WERI-Rb-1 (cell line): Measurements from ENCODE around the gene DIAPH2.
"Not testable (repeated sequence)": the region's sequence is repeated elsewhere in the genome, so short reads cannot be mapped to it uniquely, and the experiment has no call there.

Experiments used
- DNase-seq: peaks from one replicate; pipeline ENCODE4 v3.0.0-alpha.2; 2020
- H3K27ac ChIP-seq: fragments of 250-450 bp; sonication (Bioruptor Pico); 2 replicates; pipeline ENCODE4 v1.5.1; 2020; ENCODE audit warnings: mild to moderate bottlenecking, moderate library complexity
- H3K27me3 ChIP-seq: fragments of 250-450 bp; sonication (Bioruptor Pico); 2 replicates; pipeline ENCODE4 v1.5.1; 2021; ENCODE audit warnings: mild to moderate bottlenecking, low read depth, moderate library complexity; ENCODE audit not compliant: insufficient read depth, severe bottlenecking
- H3K36me3 ChIP-seq: fragments of 250-450 bp; sonication (Bioruptor Pico); 2 replicates; pipeline ENCODE4 v1.5.1; 2020; ENCODE audit warnings: mild to moderate bottlenecking, moderate library complexity
- H3K4me3 ChIP-seq: 2 replicates; pipeline ENCODE4 v1.5.1; 2011; ENCODE audit warnings: low read depth, mild to moderate bottlenecking, control low read depth, low read length
- H3K9me3 ChIP-seq: fragments of 250-450 bp; sonication (Bioruptor Pico); 2 replicates; pipeline ENCODE4 v1.5.1; 2021; ENCODE audit warnings: mild to moderate bottlenecking, moderate library complexity; ENCODE audit not compliant: severe bottlenecking
- TF ChIP-seq, protein P1 (sequence below): IDR thresholded peaks from 2 replicates; pipeline ENCODE4 v1.5.1; 2011; ENCODE audit warnings: low read depth, mild to moderate bottlenecking, control low read depth, inconsistent platforms, low read length

Gene DIAPH2

DNA sequence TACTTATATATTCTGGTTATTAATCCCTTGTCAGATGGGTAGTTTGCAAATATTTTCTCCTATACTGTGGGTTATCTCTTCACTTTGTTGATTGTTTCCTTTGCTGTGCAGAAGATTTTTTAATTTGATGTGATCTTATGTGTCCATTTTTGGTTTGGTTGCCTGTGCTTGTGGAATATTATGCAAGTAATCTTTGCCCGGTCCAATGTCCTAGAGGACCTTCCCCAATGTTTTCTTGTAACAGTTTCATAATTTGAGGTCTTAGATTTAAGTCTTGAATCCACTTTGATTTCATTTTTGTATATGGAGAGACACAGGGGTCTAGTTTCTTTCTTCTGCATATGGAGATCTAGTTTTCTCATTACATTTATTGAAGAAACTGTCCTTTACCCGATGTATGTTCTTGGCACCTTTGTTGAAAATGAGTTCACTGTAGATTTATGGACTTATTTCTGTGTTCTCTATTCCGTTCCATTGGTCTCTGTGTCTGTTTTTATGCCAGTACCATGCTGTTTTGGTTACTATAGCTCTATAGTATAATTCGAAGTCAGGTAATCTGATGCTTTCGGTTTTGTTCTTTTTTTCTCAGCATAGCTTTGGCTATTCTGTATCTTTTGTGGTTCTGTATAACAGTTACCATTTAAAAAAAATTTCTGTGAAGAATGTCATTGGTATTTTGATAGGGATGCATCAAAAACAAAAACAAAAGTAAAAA is 34.7 kb downstream of the DIAPH2 start:
- TF ChIP-seq, protein P1, sequence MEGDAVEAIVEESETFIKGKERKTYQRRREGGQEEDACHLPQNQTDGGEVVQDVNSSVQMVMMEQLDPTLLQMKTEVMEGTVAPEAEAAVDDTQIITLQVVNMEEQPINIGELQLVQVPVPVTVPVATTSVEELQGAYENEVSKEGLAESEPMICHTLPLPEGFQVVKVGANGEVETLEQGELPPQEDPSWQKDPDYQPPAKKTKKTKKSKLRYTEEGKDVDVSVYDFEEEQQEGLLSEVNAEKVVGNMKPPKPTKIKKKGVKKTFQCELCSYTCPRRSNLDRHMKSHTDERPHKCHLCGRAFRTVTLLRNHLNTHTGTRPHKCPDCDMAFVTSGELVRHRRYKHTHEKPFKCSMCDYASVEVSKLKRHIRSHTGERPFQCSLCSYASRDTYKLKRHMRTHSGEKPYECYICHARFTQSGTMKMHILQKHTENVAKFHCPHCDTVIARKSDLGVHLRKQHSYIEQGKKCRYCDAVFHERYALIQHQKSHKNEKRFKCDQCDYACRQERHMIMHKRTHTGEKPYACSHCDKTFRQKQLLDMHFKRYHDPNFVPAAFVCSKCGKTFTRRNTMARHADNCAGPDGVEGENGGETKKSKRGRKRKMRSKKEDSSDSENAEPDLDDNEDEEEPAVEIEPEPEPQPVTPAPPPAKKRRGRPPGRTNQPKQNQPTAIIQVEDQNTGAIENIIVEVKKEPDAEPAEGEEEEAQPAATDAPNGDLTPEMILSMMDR: no peak
- H3K36me3 ChIP-seq: no peaks in the 10 kb centered on the region
- no peak overlapping the region for H3K4me3 ChIP-seq
- no peaks in the 10 kb centered on the region for H3K9me3 ChIP-seq
- DNase-seq: no peak
- no peaks in the 10 kb centered on the region for H3K27me3 ChIP-seq
- H3K27ac ChIP-seq: no peak overlapping the region

DNA sequence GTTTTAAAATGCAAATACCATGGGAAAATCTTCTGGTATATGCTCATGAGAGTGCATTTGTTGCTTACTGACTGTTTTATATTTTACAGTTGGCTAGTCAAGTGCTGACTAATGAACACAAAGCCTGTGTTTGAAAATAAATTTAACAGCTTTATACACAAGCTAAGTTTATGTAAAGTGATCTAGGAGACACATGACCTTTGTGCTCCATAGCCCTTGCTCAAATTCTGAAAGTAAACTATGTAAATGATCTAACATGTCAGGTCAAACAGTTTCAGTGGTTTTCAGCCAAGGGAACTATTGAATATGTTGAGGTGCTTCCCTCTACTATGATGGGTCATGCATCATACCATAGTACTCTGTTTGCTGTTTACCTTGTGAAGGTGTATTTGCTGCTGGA is 36.7 kb downstream of the DIAPH2 start:
- Histone ChIP-seq H3K4me3 (no peak overlapping the region), H3K36me3 (no peaks in the 10 kb centered on the region), H3K27ac (no peak overlapping the region), H3K27me3 (no peaks in the 10 kb centered on the region), H3K9me3 (no peaks in the 10 kb centered on the region)
- no peak for DNase-seq
- TF ChIP-seq, protein P1: no peak

DNA sequence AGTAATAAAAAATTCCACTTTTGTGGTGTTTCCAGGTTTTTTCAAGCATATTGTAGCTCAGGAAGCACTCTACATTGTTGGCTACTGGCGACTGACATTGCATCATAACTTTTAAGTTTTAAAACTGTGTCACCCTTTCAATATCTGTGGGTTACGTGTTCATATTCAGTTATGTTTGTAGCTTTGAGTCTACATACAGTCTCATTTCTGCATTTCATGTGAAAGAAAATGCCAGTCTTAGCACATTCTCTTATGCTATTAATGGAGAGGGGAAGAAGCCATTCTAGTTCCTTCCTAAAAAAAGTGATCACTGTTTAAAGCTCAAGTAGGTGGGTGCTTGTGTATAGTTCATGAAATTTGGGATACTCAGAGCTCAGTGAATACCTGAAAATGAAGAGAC is 38.1 kb downstream of the DIAPH2 start:
- Histone ChIP-seq H3K27ac (no peak overlapping the region), H3K9me3 (no peaks in the 10 kb centered on the region), H3K36me3 (no peaks in the 10 kb centered on the region), H3K4me3 (no peak overlapping the region), H3K27me3 (peaks cover 3% of the 10 kb centered on the region)
- TF ChIP-seq, protein P1: no peak
- DNase-seq: no peak

DNA sequence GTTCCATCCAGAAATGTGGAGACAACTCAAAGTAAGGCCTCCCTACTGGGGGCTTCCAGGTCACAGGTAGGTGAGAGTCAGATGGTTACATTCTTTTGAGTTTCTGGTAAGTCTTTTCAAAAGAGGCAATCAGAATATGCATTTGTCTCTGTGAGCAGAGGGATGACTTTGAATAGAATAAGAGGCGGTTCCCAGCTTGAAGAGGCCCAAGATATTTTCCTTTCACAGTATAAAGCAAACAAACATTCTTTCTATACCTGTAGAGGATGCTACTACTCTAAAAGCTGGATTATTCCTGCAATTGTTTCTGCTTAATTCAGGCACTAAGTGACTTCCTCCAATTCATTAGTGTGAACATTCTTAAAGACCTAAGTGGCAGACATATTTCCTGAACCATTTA is 44.4 kb downstream of the DIAPH2 start:
- TF ChIP-seq, protein P1: no peak
- no peak overlapping the region for H3K27ac ChIP-seq

DNA sequence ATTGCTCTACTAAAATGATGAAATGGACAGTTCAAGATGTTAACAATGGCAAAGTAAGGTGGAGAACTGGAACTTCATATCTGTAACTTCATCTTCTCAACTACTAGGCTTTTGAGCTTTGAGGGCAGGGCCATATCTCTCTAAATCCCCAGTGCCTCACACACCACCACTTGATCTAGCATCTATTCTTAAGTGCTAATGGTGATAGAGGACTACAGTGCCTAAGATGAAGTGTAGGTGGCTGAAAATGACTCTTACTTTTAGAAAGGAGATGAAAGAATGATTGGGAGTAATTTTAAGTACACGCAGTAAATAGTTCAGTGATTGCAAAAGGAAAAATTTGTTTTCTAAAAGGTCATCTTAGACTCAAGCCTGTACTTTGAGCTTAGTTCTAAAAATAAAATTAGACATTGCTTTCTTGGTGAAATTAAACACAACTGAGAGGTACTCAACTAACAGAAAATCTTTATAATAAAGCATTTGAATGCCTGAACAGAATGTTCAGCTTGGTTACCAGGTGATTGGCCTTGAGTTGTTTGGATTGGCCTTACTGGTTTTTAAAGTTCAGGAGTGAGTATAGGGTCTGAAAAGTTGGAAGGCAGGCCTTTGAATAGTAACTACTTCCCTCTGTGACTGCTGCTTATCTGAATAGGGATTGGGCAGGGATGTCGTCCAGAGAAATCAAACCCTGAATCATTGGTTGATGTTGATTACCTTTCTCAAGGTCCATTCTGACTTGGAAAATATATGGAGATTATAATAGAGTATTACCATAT is 45.4 kb downstream of the DIAPH2 start:
- no peaks in the 10 kb centered on the region for H3K36me3 ChIP-seq
- no peaks in the 10 kb centered on the region for H3K9me3 ChIP-seq
- peaks cover 3% of the 10 kb centered on the region for H3K27me3 ChIP-seq
- no peak overlapping the region for H3K27ac ChIP-seq
- TF ChIP-seq, protein P1: no peak
- H3K4me3 ChIP-seq: no peak overlapping the region
- no peak for DNase-seq

More for the DNA sequence above, 44.4 kb downstream of the DIAPH2 start:
- H3K36me3 ChIP-seq: no peaks in the 10 kb centered on the region
- H3K9me3 ChIP-seq: no peaks in the 10 kb centered on the region
- H3K4me3 ChIP-seq: no peak overlapping the region
- peaks cover 3% of the 10 kb centered on the region for H3K27me3 ChIP-seq
- DNase-seq: no peak

DNA sequence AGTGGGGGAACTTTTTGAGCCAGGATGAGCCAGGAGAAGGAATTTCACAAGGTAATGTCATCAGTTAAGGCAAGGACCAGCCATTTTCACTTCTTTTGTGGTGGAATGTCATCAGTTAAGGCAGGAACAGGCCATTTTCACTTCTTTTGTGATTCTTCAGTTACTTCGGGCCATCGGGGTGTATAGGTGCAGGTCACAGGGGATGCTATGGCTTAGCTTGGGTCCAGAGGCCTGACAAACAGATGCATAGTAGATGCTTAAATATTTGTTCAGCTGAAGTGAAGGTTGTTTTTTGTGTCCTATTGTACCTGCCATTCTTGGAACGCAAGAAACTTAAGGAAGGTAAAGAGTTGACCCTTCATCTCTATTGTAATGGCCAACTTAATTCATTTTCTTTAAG is 46.4 kb downstream of the DIAPH2 start:
- not testable (repeated sequence) for H3K4me3 ChIP-seq, H3K27ac ChIP-seq, DNase-seq, H3K9me3 ChIP-seq, H3K27me3 ChIP-seq, H3K36me3 ChIP-seq
